HG02623 (cell line): ENCODE data around the gene GLIS1.

Source experiments
- ATAC-seq: cut with Tn5 transposase; IDR thresholded peaks from one replicate; pipeline ENCODE4 v1.9.1; 2021; ENCODE audit warnings: moderate library complexity; ENCODE audit not compliant: unreplicated experiment

Gene GLIS1

DNA sequence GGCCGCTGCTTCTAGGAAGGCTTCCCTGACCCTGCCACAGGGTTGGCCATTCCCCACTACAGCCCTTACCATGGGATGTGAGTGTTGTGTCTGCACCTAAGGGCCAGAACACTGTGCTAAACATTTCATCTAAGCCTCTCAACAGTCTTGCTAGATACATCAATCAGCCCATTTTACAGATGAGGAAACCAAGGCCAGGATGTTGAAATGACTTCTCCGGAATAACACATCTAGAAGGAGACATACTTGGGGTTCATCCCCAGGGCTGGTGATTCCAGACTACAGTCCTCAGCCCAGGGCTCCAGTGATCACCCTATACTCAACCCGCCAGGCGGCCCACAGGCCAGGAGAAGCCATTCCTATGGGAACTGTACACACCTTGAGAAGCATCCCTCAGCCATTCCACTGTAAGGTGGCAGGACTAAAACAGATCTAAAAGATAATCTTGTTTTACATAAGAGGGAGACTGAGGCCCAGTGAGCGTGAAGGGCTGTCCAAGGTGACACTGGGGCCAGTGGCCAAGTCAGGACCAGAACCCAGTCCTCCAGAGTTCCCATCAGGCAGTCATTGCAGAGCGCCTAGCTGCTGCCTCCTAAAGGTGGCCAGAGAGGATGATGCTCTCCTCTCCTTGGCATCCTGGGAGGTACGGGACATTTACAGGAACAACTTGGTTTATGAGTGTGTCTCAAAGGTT is 119.5 kb downstream of the GLIS1 start:
- ATAC-seq, result no peak

DNA sequence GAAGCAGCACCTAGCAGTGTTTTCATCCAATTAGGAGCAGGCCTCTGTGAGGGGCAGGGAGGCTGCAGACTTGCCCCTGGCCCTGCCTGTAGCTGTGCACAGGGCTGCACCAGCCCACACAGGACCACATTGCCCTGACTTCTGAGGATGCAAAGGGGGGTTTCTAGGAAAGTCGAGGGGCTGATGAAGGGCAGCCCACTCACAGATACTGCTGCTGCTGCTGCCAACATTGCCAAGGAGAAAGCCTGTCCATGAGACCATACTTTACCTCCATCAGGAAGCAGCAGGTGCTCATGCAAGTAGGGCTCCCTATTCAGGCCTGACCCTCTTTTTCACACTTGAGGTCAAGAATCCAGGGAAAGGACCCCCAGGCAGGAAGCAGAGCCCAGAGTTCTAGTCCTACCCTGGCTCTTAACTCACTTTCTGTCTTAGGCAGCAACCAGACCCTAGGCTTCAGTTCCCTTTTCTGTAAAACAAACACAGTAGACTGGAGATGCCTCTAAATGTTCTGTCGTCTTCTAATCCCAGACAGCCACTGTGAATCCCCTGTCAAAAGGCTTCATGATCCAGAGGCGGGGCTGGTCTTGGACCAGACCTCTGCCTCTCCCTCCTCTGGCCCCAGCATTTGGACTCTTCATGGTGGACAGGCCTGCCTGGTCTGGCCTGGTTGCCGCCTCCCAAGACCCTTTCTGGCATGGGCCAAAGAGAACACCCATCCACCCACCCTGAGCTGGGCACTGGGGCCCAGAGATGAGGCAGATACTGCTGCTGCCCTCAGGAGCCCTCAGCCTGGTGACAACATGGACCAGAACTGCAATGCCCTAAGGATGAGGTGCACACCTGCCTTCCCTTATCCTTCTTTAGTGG is 120.2 kb downstream of the GLIS1 start:
- ATAC-seq, result no peak

DNA sequence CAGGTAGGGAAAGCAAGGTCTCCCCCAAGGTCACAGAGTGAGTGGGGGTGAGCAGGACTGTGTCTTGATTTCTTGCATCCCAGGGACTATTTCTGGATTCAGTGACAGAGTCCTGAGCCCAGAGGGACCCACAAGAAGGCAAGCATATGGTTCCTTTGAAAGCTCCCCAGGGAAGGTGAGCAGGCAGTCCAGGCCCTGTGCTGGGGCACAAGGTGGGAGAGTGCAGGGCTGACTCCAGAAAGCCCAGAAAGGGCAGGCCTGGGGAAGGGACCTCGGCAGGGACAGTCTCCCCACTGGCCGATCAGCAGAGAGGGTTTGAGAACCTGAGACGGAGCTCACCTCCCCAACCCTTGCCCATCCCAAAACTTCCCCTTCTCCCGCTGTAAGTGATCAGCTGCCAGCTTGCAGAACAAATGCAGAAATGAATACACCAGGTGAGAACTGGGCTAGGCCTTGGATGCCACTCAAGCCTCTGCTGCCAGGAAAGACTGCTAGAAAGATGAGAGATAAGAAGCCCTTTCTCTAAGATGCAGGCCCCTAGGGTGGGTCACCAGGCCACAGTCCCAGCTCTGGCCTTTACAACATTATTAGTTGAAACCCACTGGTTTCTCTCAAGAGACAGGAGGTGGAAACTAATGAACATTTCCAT is 121.0 kb downstream of the GLIS1 start:
- no peak for ATAC-seq

DNA sequence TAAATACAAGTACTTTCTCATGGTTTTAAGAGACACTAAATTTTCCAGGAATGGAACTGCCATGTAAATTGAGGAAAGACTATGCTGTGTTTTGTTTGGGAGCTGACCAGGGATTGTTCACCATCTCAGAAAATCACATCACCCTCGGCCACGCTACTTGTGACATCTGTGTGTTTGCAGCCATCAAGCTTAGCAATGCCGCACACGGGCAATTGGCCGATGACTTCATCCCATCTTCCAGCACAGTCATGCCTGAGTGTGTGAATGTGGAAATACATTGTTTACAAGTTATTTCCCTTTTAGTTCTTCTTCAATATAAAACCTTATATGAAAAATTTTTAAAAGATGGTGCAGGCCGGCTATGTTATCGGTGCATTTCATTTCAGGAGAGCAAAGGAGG is 121.6 kb downstream of the GLIS1 start:
- no peak for ATAC-seq

DNA sequence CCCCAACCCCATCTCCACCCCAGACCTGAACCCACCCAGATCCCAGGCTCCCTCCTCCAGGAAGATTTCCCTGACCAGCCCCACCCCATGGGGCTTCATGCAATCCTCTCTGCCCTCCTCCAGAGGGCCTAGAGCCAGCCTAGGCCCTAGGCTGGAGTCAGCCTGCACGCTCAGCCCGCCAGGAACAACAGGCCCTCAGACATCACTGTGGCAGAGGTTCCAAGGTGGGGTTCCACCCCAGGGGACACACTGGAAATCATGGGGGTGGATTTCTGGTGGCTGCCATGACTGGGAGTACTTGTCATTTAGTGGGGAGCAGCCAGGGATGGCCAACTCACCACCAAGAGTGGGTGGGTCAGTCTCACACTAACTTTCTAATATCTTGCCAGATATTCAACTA is 122.0 kb downstream of the GLIS1 start:
- no peak for ATAC-seq

DNA sequence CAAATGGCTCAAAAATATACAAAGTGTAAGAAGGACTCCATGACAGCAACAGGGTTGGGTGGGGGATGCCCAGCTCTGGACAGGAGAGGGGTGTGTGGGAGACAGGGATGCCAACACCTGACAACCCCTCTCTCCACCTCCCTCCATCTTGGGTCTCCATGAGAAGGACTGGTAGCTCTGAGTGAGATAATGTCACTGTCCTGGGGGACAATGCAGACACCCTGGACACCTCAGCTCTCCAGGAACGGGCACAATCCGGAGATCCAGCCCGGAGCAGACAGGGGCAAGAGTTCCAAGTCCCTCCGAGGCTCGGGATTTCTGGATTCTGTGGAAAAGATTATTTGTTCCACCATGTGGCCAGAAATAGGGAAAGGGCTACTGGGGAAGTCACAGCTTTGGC is 122.5 kb downstream of the GLIS1 start:
- ATAC-seq, result no peak

DNA sequence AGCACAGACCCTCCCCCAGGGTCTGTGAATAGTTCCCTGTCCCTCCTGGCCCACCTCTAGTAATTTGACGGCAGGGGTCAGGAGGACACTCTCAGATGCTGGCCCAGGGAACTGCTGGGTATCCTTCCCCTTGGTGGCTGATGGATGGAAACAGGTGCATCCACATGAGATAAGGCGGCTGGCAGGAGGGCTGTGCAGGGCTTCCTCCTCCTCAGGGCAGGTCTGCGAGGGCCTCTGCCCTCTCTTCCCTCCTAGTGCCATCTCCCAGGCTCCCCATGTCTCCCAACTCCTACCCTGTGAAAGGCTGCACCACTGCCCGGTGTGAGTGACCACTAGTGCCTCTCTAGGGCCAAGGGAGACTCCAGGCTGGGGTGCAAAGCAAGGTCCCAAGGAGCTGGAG is 123.9 kb downstream of the GLIS1 start:
- no peak for ATAC-seq

DNA sequence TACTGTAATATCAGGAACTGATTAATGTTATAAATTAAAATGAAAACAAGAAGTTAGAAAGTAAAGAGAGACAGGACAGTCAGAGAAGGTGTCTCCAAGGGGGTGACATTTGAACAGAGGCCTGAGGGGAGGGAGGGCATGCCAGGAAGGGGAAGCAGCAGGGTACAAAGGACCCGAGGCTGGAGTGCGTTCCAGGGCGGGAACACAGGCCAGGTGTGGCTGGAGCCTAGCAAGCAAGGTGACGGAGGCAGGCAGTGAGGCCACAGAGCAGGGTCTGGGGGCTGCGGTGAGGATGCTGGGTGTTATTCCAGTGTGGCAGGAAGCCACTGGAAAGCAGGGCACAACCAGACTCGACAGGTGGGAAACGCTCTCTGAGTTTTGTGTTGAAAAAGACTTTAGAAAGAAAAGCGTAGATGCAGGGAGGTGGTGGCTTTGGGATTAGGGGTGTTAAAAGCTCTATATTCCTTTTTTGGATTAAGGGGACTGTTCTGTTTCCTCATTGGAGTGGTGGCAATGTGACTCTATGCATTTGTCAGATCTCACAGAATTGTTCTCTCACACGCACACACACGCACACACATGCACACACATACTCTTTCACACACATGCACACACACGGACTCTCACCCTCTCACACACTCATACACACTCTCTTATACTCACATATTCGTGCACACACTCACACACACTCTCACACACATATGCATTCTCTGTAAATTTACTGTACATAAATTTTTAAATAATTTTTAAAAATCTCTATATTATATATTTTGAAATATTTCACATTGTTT is 124.5 kb downstream of the GLIS1 start:
- no peak for ATAC-seq

DNA sequence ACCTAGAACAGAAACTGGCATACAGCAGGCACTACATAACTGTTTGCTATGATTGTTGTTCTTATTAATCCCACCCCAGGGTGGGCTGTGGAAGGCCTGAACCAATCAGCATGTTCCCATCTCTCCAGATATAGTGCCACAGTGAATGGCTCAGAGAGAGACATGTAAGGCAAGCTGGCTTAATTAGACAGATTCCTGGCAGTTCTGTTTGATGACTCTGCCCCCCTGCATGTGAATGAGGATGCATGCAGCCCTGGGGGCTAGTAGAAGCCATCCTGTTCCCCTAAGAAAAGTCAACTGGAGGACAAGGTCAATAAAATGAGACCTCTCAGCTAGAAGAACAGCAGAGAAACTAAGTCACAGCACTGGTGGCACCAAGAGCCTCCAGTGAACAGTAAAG is 130.3 kb downstream of the GLIS1 start:
- ATAC-seq, result no peak

DNA sequence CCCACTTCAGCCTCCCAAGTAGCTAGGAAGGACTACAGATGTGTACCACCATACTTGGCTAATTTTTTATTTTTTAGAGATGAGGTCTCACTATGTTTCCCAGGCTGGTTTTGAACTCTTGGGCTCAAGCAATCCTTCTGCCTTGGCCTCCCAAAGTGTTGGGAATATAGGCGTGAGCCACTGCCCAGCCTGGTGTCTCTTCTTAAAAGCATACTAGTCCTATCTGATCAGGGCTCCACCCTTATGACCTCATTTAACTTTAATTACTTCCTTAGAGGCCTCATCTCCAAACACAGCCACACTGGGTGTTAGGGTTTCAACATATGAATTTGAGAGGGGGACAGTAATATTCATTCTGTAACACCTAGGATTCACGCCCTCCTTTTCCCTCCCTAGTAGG is 130.9 kb downstream of the GLIS1 start:
- no peak for ATAC-seq

DNA sequence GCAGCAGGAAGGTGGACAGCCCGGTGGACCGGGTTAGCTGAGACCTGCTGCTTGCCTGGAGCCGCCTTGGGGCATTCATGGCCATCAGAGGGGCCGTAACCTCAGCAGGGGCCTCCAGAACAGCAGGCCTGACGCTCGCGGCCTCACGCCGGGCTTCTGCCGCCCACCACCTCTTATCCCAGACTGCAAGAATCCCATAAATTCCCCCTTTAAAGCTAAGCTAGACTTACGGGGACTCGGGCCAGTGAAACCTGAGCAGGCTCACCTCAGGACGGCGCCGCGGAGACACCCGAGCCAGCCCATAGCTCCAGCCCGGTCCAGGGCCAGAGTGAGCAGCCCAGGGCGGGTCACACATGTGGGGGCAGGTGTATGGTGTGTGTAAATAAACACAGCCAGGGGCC is 132.3 kb downstream of the GLIS1 start:
- no peak for ATAC-seq

DNA sequence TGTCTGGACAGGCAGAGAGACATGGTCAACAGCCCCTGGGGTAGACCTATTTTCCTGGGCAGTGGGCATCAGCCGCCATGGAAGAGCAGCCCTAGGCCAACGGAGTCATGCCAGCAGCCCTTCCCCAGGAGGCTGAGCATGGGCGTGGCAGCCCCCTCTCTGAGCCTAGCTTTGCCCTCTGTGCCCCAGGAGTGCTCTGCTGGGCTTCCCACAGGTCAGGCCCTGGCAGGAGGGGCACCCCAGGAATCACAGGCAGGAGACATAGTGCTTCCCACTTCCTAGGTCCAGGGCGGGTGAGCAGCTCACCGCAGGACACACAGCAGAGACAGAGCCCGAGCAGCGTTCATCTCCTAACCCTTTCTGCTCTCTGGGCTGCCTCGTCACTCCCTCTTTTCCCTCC is 132.8 kb downstream of the GLIS1 start:
- no peak for ATAC-seq

DNA sequence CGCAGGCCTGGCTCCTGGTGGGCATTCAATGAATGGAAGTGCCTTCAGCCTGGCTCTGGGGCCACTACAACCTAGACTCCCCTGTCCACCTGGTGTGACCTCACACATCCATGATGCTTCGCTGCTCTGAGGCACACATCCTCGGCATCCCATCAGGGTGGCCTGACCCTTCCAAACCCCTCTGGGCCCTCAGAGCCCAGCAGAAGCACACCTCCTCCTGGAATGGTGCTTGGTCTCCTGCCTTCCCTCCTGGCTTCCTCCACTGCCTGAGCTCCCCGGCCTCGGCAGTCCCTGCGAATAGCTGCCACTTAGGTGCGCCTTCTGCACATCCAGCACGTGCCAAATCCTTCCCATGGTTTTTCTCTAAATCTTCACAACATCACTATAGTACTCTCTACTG is 133.8 kb downstream of the GLIS1 start:
- no peak for ATAC-seq

DNA sequence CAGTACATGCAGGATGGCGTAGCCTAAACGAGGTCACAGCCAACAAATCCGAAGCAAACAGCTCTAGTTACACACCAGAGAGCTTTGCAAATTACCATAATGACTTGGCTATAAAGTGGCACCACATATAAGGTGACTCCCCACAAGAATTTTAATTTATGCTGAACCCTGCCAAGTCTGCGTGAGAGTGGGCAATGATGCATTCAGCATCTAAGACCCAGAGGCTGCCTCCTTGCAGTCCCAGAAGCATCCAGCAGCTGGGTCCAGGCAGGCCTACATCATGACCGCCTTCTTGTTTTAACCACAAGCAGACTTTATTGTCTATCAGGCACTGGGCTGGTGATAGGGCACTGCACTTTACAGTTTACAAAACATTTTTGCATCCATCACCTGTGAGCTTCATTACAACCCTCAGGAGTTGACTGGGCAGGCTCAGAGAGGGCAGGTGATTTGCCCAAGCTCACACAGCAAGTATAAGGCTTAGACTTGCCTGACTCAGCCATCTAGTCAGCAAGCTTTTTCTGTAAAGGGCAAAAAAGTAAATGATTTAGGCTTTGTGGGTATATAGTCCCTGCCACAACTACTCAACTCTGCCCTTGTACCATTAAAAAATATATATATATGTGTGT is 134.6 kb downstream of the GLIS1 start:
- no peak for ATAC-seq

DNA sequence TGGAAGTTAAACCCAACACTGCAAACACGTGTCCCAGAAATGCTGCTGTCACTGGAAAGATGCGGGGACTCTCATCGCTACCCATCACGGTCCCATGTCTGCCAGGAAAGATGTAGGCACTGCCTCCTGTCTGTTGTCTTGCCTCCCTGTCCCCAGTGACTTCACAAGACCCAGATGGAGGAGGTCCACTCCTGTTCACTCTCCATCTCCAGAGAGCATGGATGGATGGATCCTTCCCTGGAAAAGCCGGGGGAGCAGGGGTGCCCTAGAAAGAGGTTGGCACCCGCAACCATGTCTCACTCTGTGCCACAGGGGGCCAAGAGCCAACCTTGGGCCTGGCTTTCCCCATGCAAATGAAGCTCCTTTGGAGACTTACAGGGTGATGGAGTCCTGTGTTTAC is 135.5 kb downstream of the GLIS1 start:
- no peak for ATAC-seq

DNA sequence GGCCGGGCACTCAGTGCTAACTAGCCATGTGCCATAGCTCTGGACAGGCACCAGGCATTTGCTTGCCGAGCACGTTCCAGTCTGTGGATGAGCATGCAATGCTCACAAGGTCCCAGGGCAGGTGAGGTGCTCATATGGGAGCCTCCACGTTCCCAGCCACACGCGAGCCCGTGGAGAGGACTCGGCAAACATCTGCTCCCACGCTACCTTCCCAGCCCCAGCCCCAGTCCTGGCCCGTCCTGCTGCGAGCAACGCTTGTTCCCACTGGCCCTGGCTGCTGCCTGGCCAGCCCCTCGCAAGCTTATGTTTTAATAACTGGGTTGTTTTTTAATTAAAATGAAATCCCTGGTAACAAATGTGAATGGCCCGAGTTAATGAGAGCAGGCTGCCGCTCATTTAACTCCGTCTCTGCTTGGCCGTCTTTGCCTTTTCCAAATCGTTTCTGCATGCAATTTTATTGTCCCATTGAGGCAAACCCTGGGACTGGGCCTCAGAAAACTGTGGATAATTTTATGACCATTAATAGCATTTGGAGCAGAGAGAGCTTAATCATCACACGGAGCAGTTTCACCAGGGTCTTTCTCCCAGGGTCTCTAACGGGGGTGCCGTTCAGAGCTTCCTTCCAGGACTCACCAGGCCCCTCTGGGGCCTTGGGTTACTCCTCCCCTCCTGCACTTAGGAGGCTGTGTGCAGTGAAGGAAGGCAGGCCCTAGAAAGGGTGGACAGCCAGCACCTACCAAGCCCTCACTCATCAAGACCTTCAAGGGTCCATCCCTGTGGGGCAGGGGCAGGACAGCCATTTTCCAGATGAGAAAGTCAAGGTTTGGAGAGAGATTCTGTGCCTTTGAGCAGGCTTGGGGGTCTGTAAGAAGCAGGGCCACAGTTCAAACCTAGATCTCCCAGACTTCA is 136.8 kb downstream of the GLIS1 start:
- ATAC-seq, result no peak

DNA sequence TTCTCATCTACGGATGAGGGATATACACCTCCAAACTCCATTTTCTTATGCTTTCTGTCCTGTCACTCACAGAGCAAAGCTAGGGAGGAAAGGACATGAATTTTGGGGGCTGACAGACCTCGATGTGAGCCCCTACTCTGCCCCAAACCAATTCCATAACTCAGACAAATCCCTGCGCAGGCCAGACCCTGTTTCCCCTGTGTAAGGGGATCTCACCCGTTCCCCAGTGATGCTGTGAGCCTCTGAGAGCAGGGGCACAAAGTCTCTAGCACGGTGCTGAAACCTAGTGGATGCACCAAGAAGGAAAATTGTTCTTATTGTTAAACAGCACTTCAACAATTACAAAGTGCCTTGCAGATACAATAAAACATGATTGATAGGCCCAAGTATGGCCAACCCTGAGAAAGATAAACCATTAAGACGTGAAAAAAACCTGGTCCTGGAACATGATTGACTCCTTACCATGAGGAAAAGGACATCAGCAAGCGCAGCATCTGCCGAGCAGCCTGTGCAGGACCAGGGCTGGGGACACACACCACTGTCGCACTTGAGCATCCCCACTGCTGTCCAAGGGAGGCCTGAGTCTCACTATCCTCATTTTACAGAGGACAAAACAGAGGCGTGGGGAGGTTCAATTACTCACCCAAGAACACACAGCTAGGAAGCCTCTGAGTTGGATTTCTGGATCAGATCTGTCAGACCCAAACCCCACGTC is 137.8 kb downstream of the GLIS1 start:
- ATAC-seq, result no peak

DNA sequence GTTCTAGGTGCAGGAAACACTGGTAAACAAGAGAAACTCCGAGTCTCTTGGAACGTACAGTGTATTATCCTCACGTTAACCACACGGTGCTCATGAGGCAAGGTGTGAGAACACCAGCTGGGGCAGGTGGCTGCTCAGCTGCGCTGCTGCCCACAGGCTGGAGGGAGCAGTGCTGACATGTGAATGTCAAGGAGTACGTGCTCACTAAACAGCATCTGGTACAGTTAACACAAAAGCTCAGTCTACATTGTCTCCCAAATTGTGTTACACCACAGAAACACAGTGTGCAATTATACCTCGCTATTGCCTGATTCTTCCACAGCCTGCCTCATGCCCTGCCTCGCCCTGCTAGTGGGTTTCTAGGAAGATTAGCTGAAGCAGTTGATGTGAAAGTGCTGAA is 138.4 kb downstream of the GLIS1 start:
- no peak for ATAC-seq

DNA sequence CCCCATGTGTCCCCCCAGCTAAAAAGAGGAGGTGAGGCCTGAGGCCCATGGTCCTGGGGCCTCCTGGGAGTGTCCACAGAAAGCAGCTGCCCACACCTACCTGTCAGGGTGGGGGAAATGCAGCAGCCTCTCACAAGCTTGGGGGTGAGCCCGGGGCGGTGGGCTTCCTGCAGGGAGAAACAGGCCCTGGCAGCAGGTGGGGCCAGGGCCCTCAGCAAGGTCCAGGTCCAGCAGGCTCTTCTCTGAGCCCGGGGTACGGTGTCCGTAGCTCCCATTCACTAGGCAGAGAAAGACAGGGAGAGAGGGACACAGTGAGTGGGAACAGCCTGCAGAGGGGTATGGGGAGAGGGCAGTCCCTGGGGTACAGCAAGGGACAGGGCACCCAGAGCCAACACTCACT is 139.0 kb downstream of the GLIS1 start:
- no peak for ATAC-seq
